GM21576 (cell line): ENCODE data around the gene HERPUD2.

Source experiments
- ATAC-seq: cut with Tn5 transposase; IDR thresholded peaks from one replicate; pipeline ENCODE4 v1.9.1; 2021; ENCODE audit warnings: mild to moderate bottlenecking, moderate library complexity; ENCODE audit not compliant: unreplicated experiment

HERPUD2 gene

DNA sequence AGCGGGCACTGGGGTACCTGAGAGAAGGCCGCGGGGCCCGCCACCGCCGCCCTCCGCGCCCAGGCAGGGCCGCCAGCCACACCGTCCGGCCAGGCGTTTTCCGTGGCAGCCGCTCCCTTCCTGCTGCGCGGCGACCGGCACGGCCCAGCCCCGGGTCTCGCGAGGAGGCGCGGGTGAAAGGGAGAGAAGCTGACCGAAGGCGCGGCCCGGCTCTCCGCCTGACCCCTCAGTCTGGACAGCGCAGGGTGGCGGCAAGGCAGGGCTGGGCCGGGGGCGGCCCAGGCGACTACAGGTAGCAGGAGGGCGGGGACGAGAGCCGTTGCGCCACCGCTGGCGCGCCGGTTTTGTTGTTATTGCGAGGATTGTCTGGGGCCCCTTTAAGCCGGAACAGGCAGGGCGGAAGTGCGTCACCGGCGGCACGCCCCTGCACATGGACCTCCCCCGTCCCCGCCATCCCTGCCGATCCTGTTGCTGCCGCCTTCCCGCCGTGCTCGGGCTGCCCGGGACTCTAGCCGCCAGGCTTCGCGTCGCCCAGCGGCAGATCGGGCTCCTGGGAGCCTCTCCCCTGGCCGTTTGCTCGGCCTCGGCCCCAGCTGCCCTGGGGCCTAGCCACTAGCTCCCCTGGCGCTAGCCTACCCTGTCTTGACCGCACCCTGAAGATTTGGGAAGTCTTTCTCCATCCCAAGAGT is at the start of gene HERPUD2:
HERPUD2 (minus strand) TSS at position 352 of the 689 bp plus-strand sequence. CDS start 805 bp downstream, outside the sequence.
- ATAC-seq = peak; percentile 88

- no peak for ATAC-seq
Measured at GRCh38 chr7:35738889-35739288, 44.0 kb upstream of the HERPUD2 start.

GRCh38 chr7:35736725-35737124 is 41.8 kb upstream of the HERPUD2 start:
- no peak for ATAC-seq

DNA sequence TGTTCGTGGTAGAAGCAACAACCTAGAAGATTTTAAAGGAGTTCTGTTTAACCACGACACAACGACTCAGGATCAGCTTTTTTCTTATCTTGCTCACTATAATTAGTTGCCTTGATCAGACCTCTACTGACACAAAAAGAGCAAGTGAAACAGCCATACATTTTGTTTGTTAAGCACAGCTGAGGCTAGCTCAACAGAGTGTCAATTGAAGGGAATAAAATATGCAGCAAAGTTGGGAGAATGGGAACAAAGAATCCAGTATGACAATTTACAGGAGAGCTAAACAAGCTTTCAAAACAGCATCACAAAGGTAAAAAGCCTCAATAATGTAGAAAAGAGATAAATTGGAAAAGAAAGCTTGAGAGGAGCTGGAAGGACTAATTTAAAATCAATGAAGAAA is 40.5 kb upstream of the HERPUD2 start:
- ATAC-seq = no peak

- no peak for ATAC-seq
Measured at GRCh38 chr7:35734001-35734483, 39.1 kb upstream of the HERPUD2 start.

DNA sequence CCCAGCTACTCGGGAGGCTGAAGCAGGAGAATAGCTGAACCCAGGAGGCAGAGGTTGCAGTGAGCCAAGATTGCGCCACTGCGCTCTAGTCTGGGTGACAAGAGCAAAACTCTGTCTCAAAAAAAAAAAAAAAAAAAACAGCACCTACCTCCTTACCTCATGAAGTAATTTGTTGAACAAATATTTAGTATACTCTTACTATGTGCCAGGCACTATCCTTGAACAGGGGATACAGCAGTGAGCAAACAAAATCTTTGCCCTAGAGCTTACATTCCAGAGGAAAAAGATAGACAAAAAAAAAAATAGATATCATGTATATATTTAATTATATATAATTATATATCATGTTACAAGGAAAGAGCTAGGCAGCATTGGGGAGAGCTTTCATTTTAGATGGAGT is 36.4 kb upstream of the HERPUD2 start:
- no peak for ATAC-seq

GRCh38 chr7:35729061-35729783 is 34.3 kb upstream of the HERPUD2 start:
- peak; percentile 49 for ATAC-seq

DNA sequence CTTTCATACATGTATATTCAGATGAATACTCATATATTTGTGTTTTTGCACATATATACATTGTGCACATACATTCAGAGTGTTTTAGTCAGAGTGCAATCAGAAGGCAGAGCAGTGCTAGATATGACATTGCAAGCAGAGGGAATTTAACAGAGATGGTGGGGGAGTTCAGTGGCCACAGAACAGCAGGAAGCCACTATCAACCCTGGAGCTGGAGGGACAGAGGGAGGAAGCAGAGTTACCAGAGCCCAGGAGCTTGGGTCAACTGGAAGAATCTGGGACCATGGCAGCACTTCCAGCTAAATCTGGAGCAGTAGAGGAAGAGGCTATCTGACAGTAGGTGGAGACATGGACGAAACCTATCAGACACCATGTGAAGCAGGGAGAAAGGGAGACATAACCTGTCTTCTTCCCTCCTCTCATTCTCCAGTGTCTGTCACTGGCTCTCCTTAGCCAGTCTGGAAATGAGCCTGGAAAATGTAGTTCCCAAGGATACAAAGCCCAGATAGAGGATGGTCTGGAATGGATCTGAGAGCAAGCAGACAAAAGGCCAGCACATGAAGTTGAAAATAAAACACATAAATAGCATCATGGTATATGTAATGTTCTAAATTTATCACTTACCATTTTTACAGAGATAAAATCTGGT is 33.6 kb upstream of the HERPUD2 start:
- ATAC-seq = no peak

- no peak for ATAC-seq
Measured at GRCh38 chr7:35727571-35727970, 32.6 kb upstream of the HERPUD2 start.

- ATAC-seq = no peak
Measured at GRCh38 chr7:35726654-35727053, 31.7 kb upstream of the HERPUD2 start.

DNA sequence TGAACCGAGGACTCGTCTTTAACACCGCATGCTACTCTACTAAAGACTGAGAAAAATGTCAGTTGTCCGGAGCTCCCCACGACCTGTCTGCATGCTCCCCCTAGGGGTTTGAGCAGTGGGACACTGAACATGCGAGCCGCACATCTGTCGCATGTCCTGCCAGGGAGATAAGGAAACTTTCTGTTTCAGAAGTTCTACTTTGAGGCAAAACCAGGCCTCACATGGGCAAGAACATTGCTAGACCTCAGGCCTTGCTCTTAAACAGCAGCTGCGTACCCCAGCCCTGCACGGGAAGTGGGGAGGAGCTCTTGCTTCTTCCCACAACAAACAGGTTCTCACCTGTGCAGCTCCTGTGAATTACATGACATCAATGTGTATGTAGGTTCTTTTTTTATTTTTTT is 30.3 kb upstream of the HERPUD2 start:
- peak; percentile 43 for ATAC-seq

DNA sequence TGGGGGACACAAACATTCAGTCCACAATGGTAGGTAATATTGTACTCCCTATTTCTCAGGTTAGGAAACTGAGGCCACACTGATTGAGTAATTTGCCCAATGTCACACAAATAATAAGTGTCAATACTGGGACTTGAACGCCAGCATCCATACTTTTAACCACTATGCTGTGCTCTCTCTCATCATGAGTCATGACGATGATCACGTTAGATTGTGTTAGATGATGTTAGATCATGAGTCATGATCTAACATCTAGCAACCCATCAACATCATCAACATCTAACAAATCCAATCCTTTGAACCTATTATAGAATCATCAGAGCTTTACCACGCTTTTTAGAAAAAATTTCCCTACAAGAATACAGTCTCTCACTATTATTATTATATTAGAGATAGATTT is 28.1 kb upstream of the HERPUD2 start:
- ATAC-seq = no peak

- no peak for ATAC-seq
Measured at GRCh38 chr7:35722054-35722849, 27.3 kb upstream of the HERPUD2 start.

- no peak for ATAC-seq
Measured at GRCh38 chr7:35721288-35721687, 26.4 kb upstream of the HERPUD2 start.

GRCh38 chr7:35720849-35721248 is 25.9 kb upstream of the HERPUD2 start:
- no peak for ATAC-seq

GRCh38 chr7:35720032-35720431 is 25.1 kb upstream of the HERPUD2 start:
- ATAC-seq = no peak

DNA sequence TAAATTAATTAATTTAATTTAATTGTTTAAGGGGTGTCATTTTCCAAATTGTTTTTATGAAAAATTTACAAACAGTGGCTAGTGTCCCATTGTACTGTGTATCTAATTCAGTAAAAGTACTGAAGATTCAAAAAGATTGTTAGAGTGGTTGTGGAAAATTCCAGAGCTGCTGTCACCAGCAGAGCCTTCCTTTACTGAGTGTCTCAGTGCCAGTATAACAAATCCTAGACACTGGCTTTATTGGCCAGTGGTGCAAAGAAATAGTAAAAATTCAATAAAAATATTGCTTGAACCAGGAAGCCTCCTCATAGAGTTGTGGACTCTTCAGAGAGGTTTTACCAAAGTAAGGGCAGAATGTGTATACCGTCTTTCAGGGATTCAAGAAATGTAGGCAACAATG is 23.1 kb upstream of the HERPUD2 start:
- no peak for ATAC-seq

DNA sequence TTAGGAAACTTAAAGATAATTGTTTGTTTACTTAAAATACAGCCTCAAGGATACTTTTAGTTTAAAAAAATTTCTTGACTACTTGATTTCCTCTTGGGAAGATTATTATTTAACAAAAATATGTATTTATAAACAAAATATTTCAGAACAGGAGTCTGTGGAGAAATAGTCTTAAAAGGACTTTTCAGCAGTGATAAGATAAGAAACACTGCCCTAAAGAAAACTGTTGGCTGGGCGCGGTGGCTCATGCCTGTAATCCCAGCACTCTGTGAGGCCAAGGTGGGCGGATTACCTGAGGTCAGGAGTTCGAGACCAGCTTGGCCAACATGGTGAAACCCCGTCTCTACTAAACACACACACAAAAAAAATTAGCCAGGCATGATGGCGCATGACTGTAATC is 22.6 kb upstream of the HERPUD2 start:
- no peak for ATAC-seq

DNA sequence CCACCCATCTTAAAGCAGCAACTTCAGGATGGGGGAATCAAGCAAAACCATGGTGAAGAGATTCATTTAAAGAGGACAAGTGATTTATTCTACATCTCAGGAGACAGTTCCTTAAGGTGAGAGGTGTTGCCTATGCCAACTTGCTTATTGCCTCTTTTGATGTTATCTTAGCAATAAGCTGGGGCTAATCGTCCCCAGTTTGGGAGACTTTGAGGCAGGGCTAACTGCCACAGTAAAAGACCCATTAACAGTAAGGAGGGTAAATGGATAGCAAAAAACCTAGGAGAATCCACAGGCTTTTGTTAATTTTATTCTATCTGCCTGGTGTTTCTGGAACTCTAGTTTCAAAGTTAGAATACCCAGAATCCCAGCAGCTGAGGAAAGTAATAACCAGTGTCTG is 22.1 kb upstream of the HERPUD2 start:
- ATAC-seq = no peak

- ATAC-seq = no peak
Measured at GRCh38 chr7:35716038-35716803, 21.3 kb upstream of the HERPUD2 start.
